NCI-H1417 (cell line): ENCODE data around the gene PGM2.
A peak's percentile ranks its signal among the peaks of the same experiment; 100 is the strongest.

ENCODE experiments used
- DNase-seq, 3 experiments: peaks; one replicate each; lab custom pipeline; 2025; lab: John Stamatoyannopoulos, UW

The PGM2 gene

GRCh38 chr4:37864786-37865185 lies 38.3 kb downstream of the PGM2 start:
- no peak for DNase-seq

GRCh38 chr4:37865450-37865849 lies 39.0 kb downstream of the PGM2 start:
- DNase-seq, result no peak

- no peak for DNase-seq
Measured at GRCh38 chr4:37867102-37867501, 40.6 kb downstream of the PGM2 start.

GRCh38 chr4:37868238-37868637 lies 41.8 kb downstream of the PGM2 start:
- DNase-seq, result no peak

- no peak for DNase-seq
Measured at GRCh38 chr4:37872310-37872988, 46.0 kb downstream of the PGM2 start.

- DNase-seq, result peak in 1 of 3 experiments; percentile 3
Measured at GRCh38 chr4:37873386-37873785, 46.9 kb downstream of the PGM2 start.

GRCh38 chr4:37876156-37876555 lies 49.7 kb downstream of the PGM2 start:
- no peak for DNase-seq

- no peak for DNase-seq
Measured at GRCh38 chr4:37879365-37879764, 52.9 kb downstream of the PGM2 start.

GRCh38 chr4:37881811-37882210 lies 55.3 kb downstream of the PGM2 start:
- no peak for DNase-seq

- DNase-seq, result no peak
Measured at GRCh38 chr4:37882665-37883296, 56.3 kb downstream of the PGM2 start.

GRCh38 chr4:37884855-37885487 lies 58.5 kb downstream of the PGM2 start:
- DNase-seq, result no peak

- no peak for DNase-seq
Measured at GRCh38 chr4:37885496-37885895, 59.0 kb downstream of the PGM2 start.

GRCh38 chr4:37889849-37890800 lies 63.6 kb downstream of the PGM2 start:
- peak; percentile 57 to 79 (median 77) for DNase-seq

- peak; percentile 43 to 79 (median 77) for DNase-seq
Measured at GRCh38 chr4:37890801-37891259, 64.3 kb downstream of the PGM2 start, which contains the start of gene TBC1D1. TBC1D1 (plus strand) TSS chr4:37891084; CDS start chr4:37902096, 11,012 bp downstream.

- DNase-seq, result peak; percentile 65 to 76 (median 76)
Measured at GRCh38 chr4:37891260-37892159, 65.0 kb downstream of the PGM2 start.

GRCh38 chr4:37892641-37893040 lies 66.2 kb downstream of the PGM2 start:
- no peak for DNase-seq

- no peak for DNase-seq
Measured at GRCh38 chr4:37893164-37893563, 66.7 kb downstream of the PGM2 start.

- DNase-seq, result no peak
Measured at GRCh38 chr4:37895271-37895670, 68.8 kb downstream of the PGM2 start.

- no peak for DNase-seq
Measured at GRCh38 chr4:37896206-37896860, 69.8 kb downstream of the PGM2 start.

- DNase-seq, result no peak
Measured at GRCh38 chr4:37902212-37902611, 75.7 kb downstream of the PGM2 start.
